LNCaP clone FGC (cell line): ENCODE measurements around the gene PTPRD.

Experiments
- DNase-seq: peaks from one replicate; pipeline ENCODE4 v3.0.0-alpha.2; 2011; ENCODE audit warnings: low read depth
- H3K4me3 ChIP-seq: 2 replicates; pipeline ENCODE4 v1.5.1; 2011; ENCODE audit warnings: mild to moderate bottlenecking, low read depth, low read length, control low read depth
- TF ChIP-seq, protein P1 (sequence below): IDR thresholded peaks from 2 replicates; pipeline ENCODE4 v1.5.1; 2012; ENCODE audit warnings: mild to moderate bottlenecking; ENCODE audit not compliant: control insufficient read depth, insufficient read depth; ENCODE audit errors: extremely low read depth

PTPRD gene

DNA sequence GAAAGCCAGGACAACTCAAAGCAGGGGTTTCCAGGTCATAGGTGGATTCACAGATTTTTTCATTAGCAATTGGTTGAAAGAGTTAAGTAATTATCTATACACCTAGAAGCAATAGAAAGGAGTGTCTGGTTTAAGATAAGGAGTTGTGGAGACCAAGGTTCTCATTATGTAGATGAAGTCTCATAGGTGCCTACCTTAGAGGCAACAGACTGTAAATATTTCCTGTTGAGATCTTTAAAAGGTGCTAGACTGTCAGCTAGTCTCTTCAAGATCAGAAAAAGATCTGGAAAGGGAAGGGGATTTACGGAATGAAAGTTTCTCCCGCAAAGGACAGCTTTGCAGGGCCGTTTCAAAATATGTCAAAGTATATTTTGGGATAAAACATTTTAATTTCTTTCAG is 603.4 kb downstream of the PTPRD start:
- TF ChIP-seq, protein P1, sequence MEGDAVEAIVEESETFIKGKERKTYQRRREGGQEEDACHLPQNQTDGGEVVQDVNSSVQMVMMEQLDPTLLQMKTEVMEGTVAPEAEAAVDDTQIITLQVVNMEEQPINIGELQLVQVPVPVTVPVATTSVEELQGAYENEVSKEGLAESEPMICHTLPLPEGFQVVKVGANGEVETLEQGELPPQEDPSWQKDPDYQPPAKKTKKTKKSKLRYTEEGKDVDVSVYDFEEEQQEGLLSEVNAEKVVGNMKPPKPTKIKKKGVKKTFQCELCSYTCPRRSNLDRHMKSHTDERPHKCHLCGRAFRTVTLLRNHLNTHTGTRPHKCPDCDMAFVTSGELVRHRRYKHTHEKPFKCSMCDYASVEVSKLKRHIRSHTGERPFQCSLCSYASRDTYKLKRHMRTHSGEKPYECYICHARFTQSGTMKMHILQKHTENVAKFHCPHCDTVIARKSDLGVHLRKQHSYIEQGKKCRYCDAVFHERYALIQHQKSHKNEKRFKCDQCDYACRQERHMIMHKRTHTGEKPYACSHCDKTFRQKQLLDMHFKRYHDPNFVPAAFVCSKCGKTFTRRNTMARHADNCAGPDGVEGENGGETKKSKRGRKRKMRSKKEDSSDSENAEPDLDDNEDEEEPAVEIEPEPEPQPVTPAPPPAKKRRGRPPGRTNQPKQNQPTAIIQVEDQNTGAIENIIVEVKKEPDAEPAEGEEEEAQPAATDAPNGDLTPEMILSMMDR, result no peak
- DNase-seq, result no peak
- H3K4me3 ChIP-seq, result no peak overlapping the region

DNA sequence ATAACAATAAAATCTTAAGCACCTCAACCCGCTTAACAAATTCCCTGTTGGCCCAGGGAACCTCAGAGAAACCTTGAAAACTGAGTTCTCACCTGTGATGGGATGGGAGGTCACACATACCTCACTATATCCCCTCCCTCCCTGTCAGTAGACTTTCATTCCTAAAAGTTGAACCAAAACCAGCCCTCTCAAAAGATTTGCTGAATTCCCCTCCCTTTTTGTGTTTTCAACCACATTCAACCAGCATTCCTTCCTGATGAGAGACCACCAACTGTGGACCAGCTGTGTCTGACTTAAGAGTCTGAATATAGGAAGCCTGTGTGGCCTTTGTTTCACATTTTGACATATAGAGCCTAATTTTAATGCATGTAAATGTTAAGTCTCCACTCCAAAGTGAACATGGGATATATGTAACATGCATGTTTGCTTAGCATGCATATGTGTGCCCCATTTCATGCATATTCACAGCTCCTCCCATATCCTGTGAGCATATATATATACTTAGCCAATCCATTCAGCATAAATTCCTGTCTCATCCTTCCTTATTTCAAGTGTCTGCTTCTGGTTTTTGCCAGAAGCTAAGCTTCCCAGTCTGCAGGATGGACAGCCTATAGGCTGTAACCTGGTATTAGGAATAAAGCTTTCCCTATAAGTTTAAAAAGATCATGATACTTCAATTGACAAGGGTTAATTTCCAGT is 604.6 kb downstream of the PTPRD start:
- no peak for DNase-seq
- TF ChIP-seq, protein P1, result no peak
- no peak overlapping the region for H3K4me3 ChIP-seq

DNA sequence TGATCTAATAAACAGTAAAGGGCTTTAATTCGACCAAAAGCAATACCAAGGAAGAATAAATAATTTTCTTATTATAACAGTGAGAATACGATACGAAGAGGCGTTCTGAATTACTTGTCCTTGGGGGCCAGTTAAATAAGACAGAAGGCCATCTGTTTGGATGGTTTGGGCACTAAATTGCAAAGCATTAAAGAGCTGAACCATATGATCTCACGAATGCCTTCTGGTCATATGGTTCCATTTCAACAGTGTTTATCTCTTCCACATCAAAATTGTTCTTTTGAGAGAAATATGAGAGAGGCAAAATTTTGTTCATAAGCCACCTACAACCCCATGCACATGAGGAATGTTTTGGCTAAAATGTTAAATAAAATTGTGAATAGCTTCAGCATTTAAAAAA is 605.4 kb downstream of the PTPRD start:
- no peak for DNase-seq
- TF ChIP-seq, protein P1, result no peak
- H3K4me3 ChIP-seq, result no peak overlapping the region

GRCh38 chr9:10005206-10005605 is 607.6 kb downstream of the PTPRD start:
- H3K4me3 ChIP-seq, result no peak overlapping the region
- no peak for DNase-seq
- TF ChIP-seq, protein P1, result no peak

DNA sequence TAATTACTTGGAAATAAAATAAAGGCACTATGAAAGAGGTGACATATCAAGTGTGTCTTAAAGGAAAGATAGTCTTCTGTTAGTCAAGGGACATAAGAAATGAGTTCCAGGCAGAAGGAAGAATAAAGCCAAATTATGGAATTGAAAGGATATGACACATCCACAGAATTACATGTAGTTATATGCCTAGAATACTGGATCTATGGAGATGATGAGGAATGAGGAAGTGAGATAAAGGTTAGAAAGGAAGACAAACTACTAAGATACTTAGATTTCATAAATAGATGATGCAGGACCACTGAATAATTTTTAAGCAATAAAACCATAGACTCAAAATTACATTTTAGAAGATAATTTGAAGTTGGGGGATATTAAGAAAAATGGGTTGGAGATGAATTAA is 609.8 kb downstream of the PTPRD start:
- TF ChIP-seq, protein P1, result no peak
- DNase-seq, result no peak
- H3K4me3 ChIP-seq, result no peak overlapping the region

GRCh38 chr9:10000669-10001068 is 612.1 kb downstream of the PTPRD start:
- no peak overlapping the region for H3K4me3 ChIP-seq
- no peak for DNase-seq
- TF ChIP-seq, protein P1, result no peak
